Mucosa of descending colon (tissue), 3 donors: Measurements from ENCODE around the gene RHBDD1. TPM values are rescaled to one million over a fixed set of nuclear protein-coding genes. Genes with fewer than 3 reads are reported as not detected.

Experiments
- ATAC-seq: fragments of 200-7000 bp; cut with Tn5 transposase; one replicate; pipeline ENCODE4 v1.9.1; 2020; ENCODE audit warnings: mild to moderate bottlenecking, moderate library complexity
- DNase-seq, 3 donors: peaks; one replicate each; pipeline ENCODE4 v3.0.0-alpha.2; 2020
- H3K36me3 ChIP-seq: fragments of 200-600 bp; one replicate; pipeline ENCODE4 v1.8.0; 2021; ENCODE audit warnings: low read depth, mild to moderate bottlenecking
- H3K4me1 ChIP-seq: fragments of 200-600 bp; one replicate; pipeline ENCODE4 v1.8.0; 2021; ENCODE audit warnings: low read depth, mild to moderate bottlenecking
- H3K4me3 ChIP-seq: fragments of 200-600 bp; one replicate; pipeline ENCODE4 v1.8.0; 2021; ENCODE audit warnings: mild to moderate bottlenecking
- H3K9me3 ChIP-seq: fragments of 200-600 bp; one replicate; pipeline ENCODE4 v1.8.0; 2021; ENCODE audit warnings: mild to moderate bottlenecking
- intact Hi-C, 2 donors: fragments of 100-400 bp; cut with DNase I in 1 of 2; cut with micrococcal nuclease in 1 of 2; formaldehyde crosslinking; loops; one replicate each; pipeline versions ENCODE4 v1.11.0 to v1.11.1; 2022; cut with DNase I, micrococcal nuclease
- total RNA-seq, 3 donors: library from RNA; stranded (reverse); fragmentation: NEBNext Ultra II Directional in 2 of 3; extraction: Animal tissue kit (Norgen Biotek cat#: 25700) in 2 of 3; gene quantifications; one replicate each; pipeline versions ENCODE4 v1.2.1 to v1.2.4, GENCODE V29; 2021 to 2023
- TF ChIP-seq, protein P1 (sequence below): fragments of 200-600 bp; IDR thresholded peaks from one replicate; pipeline ENCODE4 v1.8.0; 2022; ENCODE audit warnings: antibody characterized with exemption, mild to moderate bottlenecking
- donor health status: DM: no; HTN: no; CAD: no; lungs with moderate emphysema.
- donor health status: DM: no; HTN: no; CAD: no.
- donor health status: DM: no; HTN: yes; CAD: no.

The RHBDD1 gene
- total RNA-seq, 3 donors from 2014 or later = 28.7 to 41.6 (median 30.5) TPM

DNA sequence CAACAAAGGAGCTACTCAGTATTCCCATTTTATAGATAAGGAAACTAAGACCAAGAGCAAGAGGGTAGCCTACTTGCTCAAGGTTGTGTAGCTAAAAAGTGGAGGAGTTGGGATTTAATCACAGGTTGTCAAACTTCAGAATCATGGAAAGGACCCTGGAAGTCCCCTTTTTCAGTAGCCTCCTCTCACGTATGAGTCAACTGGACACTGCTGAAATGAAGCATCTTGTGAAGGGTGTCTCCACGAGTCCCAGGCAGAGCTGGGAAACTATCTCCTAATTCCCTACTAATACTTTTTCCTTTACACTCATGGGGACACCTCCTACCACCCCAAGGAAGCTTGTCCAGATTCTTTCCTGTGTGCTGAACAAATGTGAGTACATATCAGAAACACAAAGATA lies 155.8 kb downstream of the RHBDD1 start:
- H3K4me3 ChIP-seq = no peak overlapping the region
- TF ChIP-seq, protein P1, sequence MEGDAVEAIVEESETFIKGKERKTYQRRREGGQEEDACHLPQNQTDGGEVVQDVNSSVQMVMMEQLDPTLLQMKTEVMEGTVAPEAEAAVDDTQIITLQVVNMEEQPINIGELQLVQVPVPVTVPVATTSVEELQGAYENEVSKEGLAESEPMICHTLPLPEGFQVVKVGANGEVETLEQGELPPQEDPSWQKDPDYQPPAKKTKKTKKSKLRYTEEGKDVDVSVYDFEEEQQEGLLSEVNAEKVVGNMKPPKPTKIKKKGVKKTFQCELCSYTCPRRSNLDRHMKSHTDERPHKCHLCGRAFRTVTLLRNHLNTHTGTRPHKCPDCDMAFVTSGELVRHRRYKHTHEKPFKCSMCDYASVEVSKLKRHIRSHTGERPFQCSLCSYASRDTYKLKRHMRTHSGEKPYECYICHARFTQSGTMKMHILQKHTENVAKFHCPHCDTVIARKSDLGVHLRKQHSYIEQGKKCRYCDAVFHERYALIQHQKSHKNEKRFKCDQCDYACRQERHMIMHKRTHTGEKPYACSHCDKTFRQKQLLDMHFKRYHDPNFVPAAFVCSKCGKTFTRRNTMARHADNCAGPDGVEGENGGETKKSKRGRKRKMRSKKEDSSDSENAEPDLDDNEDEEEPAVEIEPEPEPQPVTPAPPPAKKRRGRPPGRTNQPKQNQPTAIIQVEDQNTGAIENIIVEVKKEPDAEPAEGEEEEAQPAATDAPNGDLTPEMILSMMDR = no peak
- intact Hi-C loops = no loop called here
- no peaks in the 10 kb centered on the region for H3K9me3 ChIP-seq
- DNase-seq (no peak), ATAC-seq (no peak)
- no peaks in the 10 kb centered on the region for H3K36me3 ChIP-seq
- H3K4me1 ChIP-seq = no peaks in the 10 kb centered on the region

DNA sequence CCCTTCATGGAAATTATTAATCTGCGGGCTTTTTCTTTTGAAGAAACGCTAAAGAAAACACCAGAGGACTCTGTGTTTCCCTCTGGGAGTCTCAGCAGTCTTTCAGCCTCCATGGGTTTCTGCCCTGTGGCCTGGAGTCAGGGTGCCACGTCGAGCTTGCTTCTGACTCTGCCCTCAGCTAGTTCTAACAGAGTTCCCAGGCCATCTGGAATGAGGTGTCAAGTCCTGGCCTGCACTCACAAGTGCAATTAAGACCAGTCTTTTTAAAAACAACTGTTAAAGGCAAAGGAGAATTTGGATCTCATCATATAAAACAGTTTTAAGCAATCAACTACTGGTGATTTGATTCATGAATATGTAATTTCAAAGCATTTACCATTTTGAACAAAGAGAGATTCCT lies 157.3 kb downstream of the RHBDD1 start:
- TF ChIP-seq, protein P1 = no peak
- DNase-seq = no peak
- H3K9me3 ChIP-seq = no peaks in the 10 kb centered on the region
- intact Hi-C loops = no loop called here
- ATAC-seq = no peak
- H3K4me3 ChIP-seq = no peak overlapping the region
- H3K36me3 ChIP-seq = no peaks in the 10 kb centered on the region
- H3K4me1 ChIP-seq = no peaks in the 10 kb centered on the region

DNA sequence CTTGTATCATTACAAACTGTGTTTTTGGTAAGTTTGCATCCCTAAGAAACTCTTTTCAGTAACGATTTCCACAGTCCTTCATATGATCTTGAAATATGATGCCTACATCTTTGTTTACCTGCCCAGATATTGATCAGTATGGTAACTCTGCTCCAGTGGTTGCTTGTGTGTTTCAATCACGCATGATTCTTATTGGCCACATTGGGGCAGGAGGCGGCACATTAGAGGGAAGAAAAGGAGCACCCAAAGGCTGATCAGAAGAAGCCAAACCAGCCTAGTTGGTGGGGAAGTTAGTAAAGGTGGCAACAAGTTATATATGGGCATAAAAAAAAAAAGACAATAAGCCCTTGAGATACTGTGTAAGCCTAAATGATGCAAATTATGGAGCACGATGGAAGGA lies 158.9 kb downstream of the RHBDD1 start:
- Histone ChIP-seq H3K4me3 (no peak overlapping the region), H3K4me1 (no peaks in the 10 kb centered on the region), H3K9me3 (no peaks in the 10 kb centered on the region), H3K36me3 (no peaks in the 10 kb centered on the region)
- intact Hi-C loops = no loop called here
- ATAC-seq = no peak
- TF ChIP-seq, protein P1 = no peak
- no peak for DNase-seq

DNA sequence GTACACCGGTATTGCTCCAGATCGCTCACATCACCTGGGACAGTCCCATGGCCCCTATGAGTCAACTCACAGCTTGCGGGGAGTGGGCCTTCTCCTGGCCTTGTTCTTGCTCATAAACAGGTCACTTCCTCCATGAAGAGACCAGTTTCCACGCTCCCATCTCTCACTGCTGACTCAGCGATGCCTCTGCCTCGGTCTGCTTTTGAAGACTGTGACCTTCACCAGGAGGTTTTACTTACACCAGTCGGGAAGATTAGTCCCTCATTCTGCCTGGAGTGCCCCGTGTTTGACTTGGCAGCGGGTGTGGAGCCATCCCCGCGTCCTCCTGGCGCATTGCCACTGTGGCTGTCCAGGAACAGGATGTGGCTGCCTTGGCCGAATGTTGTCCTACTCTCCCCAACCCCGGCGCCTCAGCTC lies 159.8 kb downstream of the RHBDD1 start:
- ATAC-seq (peak; percentile 49), DNase-seq (peak in 2 of 3 donors; percentile 22 to 47)
- intact Hi-C loops = no loop called here
- TF ChIP-seq, protein P1 = no peak
- Histone ChIP-seq H3K4me3 (no peak overlapping the region), H3K36me3 (no peaks in the 10 kb centered on the region), H3K9me3 (no peaks in the 10 kb centered on the region), H3K4me1 (no peaks in the 10 kb centered on the region)

DNA sequence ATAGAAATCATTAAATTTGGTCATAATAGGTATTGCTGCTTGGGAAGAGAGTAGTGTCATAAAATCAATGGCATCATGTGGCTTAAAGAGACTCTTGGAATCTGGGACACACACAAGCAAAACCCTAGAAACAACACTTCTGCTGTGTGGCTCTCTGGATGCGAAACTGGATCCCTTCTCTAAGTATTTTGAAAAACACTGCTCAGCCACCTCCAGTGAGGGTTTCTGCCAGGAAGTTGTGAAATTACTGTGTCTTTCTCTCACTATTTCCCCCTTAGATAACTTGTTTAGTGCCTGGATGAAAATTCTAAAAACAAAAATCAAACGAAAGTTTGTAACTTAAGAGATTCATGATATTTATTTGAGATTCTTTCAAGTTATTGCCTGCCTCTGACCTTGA lies 163.8 kb downstream of the RHBDD1 start:
- H3K4me3 ChIP-seq = no peak overlapping the region
- no peaks in the 10 kb centered on the region for H3K4me1 ChIP-seq
- H3K36me3 ChIP-seq = no peaks in the 10 kb centered on the region
- intact Hi-C loops = no loop called here
- H3K9me3 ChIP-seq = no peaks in the 10 kb centered on the region
- ATAC-seq = no peak
- TF ChIP-seq, protein P1 = no peak
- no peak for DNase-seq

DNA sequence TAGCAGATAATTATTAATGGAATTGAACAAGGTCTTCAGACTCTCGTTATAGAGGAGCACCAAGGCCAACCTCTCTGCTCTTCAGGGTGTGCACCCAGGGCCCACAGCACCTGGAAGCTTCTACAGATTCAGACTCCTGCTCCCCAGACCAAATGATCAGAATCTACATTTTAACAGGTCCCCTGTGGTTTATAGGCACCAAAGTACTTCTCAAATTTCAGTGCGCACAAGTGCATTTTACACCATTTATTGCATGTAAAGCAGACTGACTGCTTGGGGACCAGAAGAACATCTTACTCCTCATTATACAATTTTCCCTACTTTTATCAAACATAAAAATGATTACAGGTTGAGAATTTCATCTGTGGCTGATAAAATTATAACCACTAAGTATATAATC lies 164.3 kb downstream of the RHBDD1 start:
- intact Hi-C loops = no loop called here
- TF ChIP-seq, protein P1 = no peak
- no peak for DNase-seq
- Histone ChIP-seq H3K9me3 (no peaks in the 10 kb centered on the region), H3K4me1 (no peaks in the 10 kb centered on the region), H3K4me3 (no peak overlapping the region), H3K36me3 (no peaks in the 10 kb centered on the region)
- ATAC-seq = no peak
